Panc1 (cell line): ENCODE measurements around the gene PTPRE.

Experiments
- CTCF ChIP-seq: fragments of 450-650 bp; IDR thresholded peaks from 2 replicates; pipeline ENCODE4 v1.5.1; 2017; ENCODE audit warnings: mild to moderate bottlenecking
- POLR2AphosphoS5 ChIP-seq: IDR thresholded peaks from 2 replicates; pipeline ENCODE4 v1.6.1; 2012; ENCODE audit warnings: mild to moderate bottlenecking, low read depth, low read length, moderate library complexity
- SIN3A ChIP-seq: IDR thresholded peaks from 2 replicates; pipeline ENCODE4 v1.6.1; 2012; ENCODE audit warnings: low read depth, mild to moderate bottlenecking, low read length, moderate library complexity, borderline replicate concordance; ENCODE audit not compliant: insufficient read depth
- TCF7L2 ChIP-seq: IDR thresholded peaks from 2 replicates; pipeline ENCODE4 v1.6.1; 2011; ENCODE audit warnings: mild to moderate bottlenecking, low read depth, low read length, inconsistent platforms

GRCh38 chr10:127894146-127894545, 12.8 kb upstream of the PTPRE start:
- TF ChIP-seq CTCF (no peak), POLR2AphosphoS5 (no peak), SIN3A (no peak), TCF7L2 (no peak)
